Esophagus (tissue), 2 donors: ENCODE results near the gene CFAP57. TPM values are rescaled to one million over a fixed set of nuclear protein-coding genes. Genes with fewer than 3 reads are reported as not detected.
A peak's percentile ranks its signal among the peaks of the same experiment; 100 is the strongest.
"Not testable (repeated sequence)": the region's sequence is repeated elsewhere in the genome, so short reads cannot be mapped to it uniquely, and the experiment has no call there.

ENCODE experiments used
- H3K27ac ChIP-seq, 2 donors: one replicate each; pipeline ENCODE4 v1.5.1; 2013; ENCODE audit warnings: low read depth in 2 of 2, mild to moderate bottlenecking in 2 of 2, inconsistent platforms in 1 of 2, low read length in 1 of 2, moderate library complexity in 1 of 2
- H3K27me3 ChIP-seq, 2 donors: one replicate each; pipeline ENCODE4 v1.6.1; 2013; ENCODE audit warnings: low read length in 2 of 2, control low read depth in 1 of 2, mild to moderate bottlenecking in 1 of 2; ENCODE audit not compliant: insufficient read depth in 2 of 2, control insufficient read depth in 1 of 2
- H3K36me3 ChIP-seq, 2 donors: one replicate each; pipeline ENCODE4 v1.6.1; 2013; ENCODE audit warnings: low read length in 1 of 2; ENCODE audit not compliant: control insufficient read depth in 2 of 2, insufficient read depth in 2 of 2
- H3K4me1 ChIP-seq, 2 donors: one replicate each; pipeline ENCODE4 v1.6.1; 2013; ENCODE audit warnings: low read length in 1 of 2; ENCODE audit not compliant: control insufficient read depth in 2 of 2, insufficient read depth in 2 of 2
- H3K4me3 ChIP-seq, 2 donors: one replicate each; pipeline ENCODE4 v1.5.1; 2013; ENCODE audit warnings: low read length in 2 of 2, mild to moderate bottlenecking in 2 of 2, low read depth in 1 of 2, moderate library complexity in 1 of 2
- H3K9me3 ChIP-seq, 2 donors: one replicate each; pipeline ENCODE4 v1.6.1; 2013; ENCODE audit warnings: mild to moderate bottlenecking in 2 of 2, low read depth in 1 of 2, low read length in 1 of 2, moderate library complexity in 1 of 2; ENCODE audit not compliant: control insufficient read depth in 2 of 2, insufficient read depth in 1 of 2
- WGBS, 2 donors: extraction: QIAGEN DNeasy Blood & Tissue Kit; methylation state at CpG; one replicate each; pipeline ENCODE4 v1.1.7; 2013; 5-methylcytosine and 5-hydroxymethylcytosine counted together
- polyA plus RNA-seq, 2 donors: library from polyadenylated mRNA; stranded (reverse); fragments of 200-250 nt; gene quantifications; one replicate each; pipeline ENCODE4 v1.2.3, GENCODE V29; 2013
- donor health status: healthy with polysubstance abuse.
- donor health status: Bipolar disorder and iron deficiency.

The CFAP57 gene
- polyA plus RNA-seq, 2 donors, result 0.02 to 0.06 TPM

DNA sequence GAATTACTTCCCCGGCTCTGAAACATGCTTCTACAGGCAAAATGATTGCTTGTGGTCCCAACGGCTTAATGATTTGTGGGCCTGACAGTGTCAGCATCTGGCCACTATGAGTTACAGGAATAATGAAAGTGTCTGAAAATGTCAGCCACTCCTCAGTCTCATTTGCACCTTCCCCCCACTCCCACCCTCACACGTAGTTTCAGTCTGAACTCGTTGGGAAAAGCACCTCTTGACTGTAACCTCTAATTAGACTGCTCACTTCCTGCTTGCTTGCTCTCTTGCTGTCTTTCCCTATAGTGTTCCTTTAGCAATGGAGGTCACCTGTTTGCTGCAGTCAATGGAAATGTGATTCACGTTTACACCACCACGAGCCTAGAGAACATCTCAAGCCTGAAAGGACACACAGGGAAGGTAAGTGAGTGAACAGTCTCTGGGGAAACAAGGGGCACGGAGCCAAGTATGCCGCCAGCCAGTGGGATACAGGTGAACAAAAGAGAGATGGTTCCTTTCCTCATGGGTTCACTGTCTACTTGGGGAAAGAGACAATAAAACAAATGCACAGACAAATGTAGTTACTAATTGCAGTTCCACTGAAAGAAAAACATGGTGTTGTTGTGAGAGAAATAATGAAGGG, 27.1 kb downstream of the CFAP57 start:
- Histone ChIP-seq H3K9me3 (no peaks in the 10 kb centered on the region), H3K27me3 (no peaks in the 10 kb centered on the region), H3K4me3 (no peak overlapping the region), H3K36me3 (no peaks in the 10 kb centered on the region), H3K4me1 (no peaks in the 10 kb centered on the region), H3K27ac (no peak overlapping the region)
- 48 to 59% methylated on average over 8 of the region's 8 CpGs for WGBS, 2 donors

DNA sequence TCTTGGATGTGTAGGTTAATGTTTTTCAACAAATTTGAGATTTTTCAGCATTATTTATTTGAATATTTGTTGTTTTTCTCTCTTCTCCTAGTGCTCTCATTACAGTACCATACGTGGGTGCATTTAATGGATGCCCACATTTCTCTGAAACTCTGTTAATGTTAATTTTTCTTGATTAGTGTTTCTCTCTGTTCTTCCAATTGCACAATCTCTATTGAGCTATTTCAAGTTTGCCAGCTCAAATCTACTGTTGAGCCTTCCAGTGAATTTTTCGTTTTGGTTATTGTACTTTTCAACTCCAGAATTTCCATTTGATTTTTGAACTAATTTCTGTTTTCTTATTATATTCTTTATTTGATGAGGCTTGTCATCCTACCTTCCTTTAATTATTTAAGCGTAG, 31.7 kb downstream of the CFAP57 start:
- no peak overlapping the region for H3K27ac ChIP-seq
- H3K4me1 ChIP-seq, result peaks cover 0 to 5% of the 10 kb centered on the region in 2 donors
- no peak overlapping the region for H3K4me3 ChIP-seq
- no peaks in the 10 kb centered on the region for H3K36me3 ChIP-seq
- H3K27me3 ChIP-seq, result no peaks in the 10 kb centered on the region
- H3K9me3 ChIP-seq, result no peaks in the 10 kb centered on the region
- 73 to 99% methylated on average over 3 of the region's 3 CpGs for WGBS, 2 donors

GRCh38 chr1:43204394-43204793, 32.3 kb downstream of the CFAP57 start:
- Histone ChIP-seq H3K27ac (no peak overlapping the region), H3K9me3 (no peaks in the 10 kb centered on the region), H3K36me3 (no peaks in the 10 kb centered on the region), H3K4me3 (no peak overlapping the region), H3K27me3 (no peaks in the 10 kb centered on the region), H3K4me1 (peaks cover 0 to 5% of the 10 kb centered on the region in 2 donors)
- 79 to 82% methylated on average over 1 of the region's 1 CpG for WGBS, 2 donors

- Histone ChIP-seq H3K9me3 (no peaks in the 10 kb centered on the region), H3K27me3 (no peaks in the 10 kb centered on the region), H3K27ac (no peak overlapping the region), H3K4me1 (peaks cover 0 to 5% of the 10 kb centered on the region in 2 donors), H3K4me3 (no peak overlapping the region), H3K36me3 (no peaks in the 10 kb centered on the region)
- 89 to 93% methylated on average over 4 of the region's 4 CpGs for whole genome bisulfite sequencing, 2 donors
Measured at GRCh38 chr1:43205671-43206070, 33.5 kb downstream of the CFAP57 start.

DNA sequence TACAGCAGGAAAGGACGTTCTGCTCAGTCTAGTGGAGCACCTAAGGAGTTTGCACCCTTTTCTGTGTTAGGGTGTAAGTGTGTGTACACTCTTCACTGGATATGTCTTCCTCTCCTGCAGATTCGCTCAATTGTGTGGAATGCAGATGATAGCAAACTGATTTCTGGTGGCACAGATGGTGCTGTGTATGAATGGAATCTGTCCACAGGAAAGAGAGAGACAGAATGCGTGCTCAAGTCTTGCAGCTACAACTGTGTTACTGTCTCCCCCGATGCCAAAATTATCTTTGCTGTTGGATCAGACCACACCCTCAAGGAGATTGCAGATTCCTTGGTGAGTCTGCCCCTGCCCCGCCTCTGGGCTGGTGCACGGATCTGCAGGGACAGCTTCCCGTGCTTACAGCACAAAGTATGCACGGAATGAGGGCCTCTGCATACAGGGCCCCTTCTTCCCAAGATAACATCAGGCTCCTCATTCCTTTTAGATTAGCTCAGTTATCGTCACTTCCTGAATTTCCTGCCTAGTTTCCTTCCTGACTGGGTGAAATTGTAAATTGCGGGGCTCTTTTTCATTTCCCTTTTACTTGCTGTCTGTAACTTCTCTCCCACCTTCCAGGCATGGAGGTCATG, 34.6 kb downstream of the CFAP57 start:
- Histone ChIP-seq H3K4me3 (no peak overlapping the region), H3K36me3 (no peaks in the 10 kb centered on the region), H3K27me3 (no peaks in the 10 kb centered on the region), H3K27ac (peak overlapping the region in 1 of 2 donors; percentile 17), H3K4me1 (peaks cover 0 to 5% of the 10 kb centered on the region in 2 donors), H3K9me3 (no peaks in the 10 kb centered on the region)
- WGBS, 2 donors, result 28 to 30% methylated on average over 10 of the region's 10 CpGs

DNA sequence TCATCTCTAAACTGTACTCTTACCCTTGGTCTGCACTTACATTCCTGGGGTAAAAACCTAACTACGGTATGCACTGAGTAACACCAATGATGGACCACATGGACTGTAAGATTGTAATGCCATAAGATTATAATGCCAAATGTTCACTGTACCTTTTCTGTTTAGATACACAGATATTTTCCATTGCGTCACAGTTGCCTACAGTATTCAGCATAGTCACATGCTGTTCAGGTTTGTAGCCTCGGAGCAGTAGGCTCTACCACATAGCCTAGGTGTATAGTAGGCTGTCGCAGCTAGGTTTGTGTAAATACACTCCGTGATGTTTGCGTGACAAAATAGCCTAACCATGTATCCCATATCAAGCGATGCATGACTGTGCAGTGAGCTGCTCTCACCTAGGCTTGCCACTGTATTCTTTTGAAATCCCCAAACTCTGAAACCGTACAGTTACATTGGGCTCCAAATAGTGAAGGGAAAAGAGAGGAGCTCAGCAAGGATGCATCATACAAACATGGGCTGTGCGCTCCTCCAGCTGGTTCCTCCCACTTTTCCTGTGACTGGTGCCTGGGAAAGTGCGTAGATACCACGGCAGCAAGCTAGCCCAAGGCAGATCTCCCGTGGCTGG, 35.2 kb downstream of the CFAP57 start:
- Histone ChIP-seq H3K9me3 (no peaks in the 10 kb centered on the region), H3K4me1 (peaks cover 0 to 5% of the 10 kb centered on the region in 2 donors), H3K36me3 (no peaks in the 10 kb centered on the region), H3K4me3 (no peak overlapping the region), H3K27me3 (no peaks in the 10 kb centered on the region), H3K27ac (no peak overlapping the region)
- WGBS, 2 donors, result 80 to 87% methylated on average over 12 of the region's 12 CpGs

GRCh38 chr1:43208277-43208676, 36.1 kb downstream of the CFAP57 start:
- not testable (repeated sequence) for H3K4me1 ChIP-seq, H3K4me3 ChIP-seq, H3K36me3 ChIP-seq, H3K27me3 ChIP-seq, H3K27ac ChIP-seq, H3K9me3 ChIP-seq
- WGBS, 2 donors, result 96 to 97% methylated on average over 8 of the region's 8 CpGs

DNA sequence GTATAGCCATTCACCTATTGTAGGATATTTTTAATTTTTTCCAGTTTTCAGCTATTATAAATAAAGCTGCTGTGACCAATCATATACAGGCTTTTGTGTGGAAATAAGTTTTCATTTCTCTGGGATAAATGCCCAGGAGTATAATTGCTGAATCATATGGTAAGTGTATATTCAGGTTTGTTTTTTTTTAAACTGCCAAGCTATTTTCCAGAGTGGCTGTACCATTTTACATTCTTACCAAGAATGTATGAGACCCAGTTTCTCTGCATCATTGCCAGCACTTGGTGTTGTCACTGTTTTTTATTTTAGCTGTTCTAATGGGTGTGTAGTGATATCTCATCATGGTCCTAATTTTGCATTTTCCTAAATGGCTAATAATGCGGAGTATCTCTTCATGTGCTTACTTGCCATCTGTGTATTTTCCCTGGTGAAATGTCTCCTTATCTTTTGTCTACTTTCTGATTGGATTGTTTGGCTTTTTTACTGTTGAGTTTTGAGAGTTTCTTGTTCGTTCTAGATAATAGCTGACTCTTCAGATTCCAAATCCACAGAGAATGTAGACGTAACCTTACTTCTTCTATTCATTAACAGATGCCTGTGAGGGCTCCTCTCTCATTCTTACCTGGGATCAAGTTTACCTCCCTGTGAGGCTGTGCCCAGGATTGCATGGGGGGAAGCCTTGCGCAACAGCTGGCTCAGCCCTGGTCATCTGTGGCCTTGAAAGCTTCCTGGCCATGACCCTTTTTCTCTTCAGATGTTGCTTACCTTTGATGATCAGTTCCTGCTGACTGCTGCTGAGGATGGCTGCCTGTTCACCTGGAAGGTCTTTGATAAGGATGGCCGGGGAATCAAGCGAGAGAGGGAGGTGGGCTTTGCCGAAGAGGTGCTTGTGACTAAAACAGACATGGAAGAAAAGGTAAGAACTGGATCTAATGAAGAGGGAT, 42.6 kb downstream of the CFAP57 start:
- Histone ChIP-seq H3K4me1 (no peaks in the 10 kb centered on the region), H3K9me3 (no peaks in the 10 kb centered on the region), H3K4me3 (no peak overlapping the region), H3K36me3 (no peaks in the 10 kb centered on the region), H3K27me3 (no peaks in the 10 kb centered on the region), H3K27ac (no peak overlapping the region)
- 65 to 71% methylated on average over 7 of the region's 7 CpGs for WGBS, 2 donors

- Histone ChIP-seq H3K27me3 (no peaks in the 10 kb centered on the region), H3K4me1 (no peaks in the 10 kb centered on the region), H3K4me3 (no peak overlapping the region), H3K9me3 (no peaks in the 10 kb centered on the region), H3K27ac (no peak overlapping the region), H3K36me3 (no peaks in the 10 kb centered on the region)
- 88 to 89% methylated on average over 10 of the region's 10 CpGs for WGBS, 2 donors
Measured at GRCh38 chr1:43217747-43218146, 45.6 kb downstream of the CFAP57 start.
